ENCODE data around the gene PORCN. TPM values are rescaled to one million over a fixed set of nuclear protein-coding genes. Genes with fewer than 3 reads are reported as not detected.
"Not testable (repeated sequence)": the region's sequence is repeated elsewhere in the genome, so short reads cannot be mapped to it uniquely, and the experiment has no call there.

Gene PORCN
- polyA plus RNA-seq, 3 donors, result 4.8 to 9.2 (median 5.6) TPM

GRCh38 chrX:48498374-48498809 is 10.4 kb upstream of the PORCN start:
- 59 to 71% (median 66%) methylated on average over 6 of the region's 6 CpGs for WGBS, 3 donors
- H3K27ac ChIP-seq (ENCODE audit: low read depth, low read length), result no peak overlapping the region

DNA sequence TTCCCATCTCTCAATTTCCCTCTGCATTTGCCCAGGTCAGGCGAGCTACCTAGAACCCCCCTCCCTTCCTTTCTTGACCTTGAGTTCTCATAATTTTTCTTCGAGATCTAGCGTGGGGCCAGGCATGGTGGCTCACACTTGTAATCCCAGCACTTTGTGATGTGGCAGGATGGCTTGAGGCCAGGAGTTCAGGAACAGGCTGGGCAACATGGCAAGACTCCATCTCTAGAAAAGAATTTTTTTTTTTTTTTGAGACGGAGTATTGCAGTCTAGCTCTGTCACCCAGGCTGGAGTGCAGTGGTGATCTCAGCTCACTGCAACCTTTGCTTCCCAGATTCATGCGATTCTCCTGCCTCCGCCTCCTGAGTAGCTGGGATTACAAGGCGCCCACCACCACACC is 4.5 kb upstream of the PORCN start:
- WGBS, 3 donors, result 62 to 86% (median 83%) methylated on average over 7 of the region's 7 CpGs

DNA sequence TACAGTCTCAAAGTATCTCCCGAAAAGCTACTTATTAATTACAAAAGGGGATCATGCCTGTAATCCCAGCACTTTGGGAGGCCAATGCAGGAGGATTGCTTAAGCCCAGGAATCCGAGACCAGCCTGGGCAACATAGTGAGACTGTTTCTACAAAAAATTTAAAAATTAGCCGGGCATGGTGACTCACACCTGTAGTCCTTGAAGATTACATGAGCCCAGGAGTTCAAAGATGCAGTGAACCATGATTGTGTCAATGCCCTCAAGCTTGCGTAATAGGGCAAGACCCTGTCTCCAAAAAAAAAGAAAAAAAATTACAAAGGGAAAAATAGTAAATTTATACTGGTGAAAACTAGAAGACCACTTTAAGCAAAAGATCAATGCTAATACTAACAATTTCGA is 3.3 kb upstream of the PORCN start:
- no peak overlapping the region for H3K27ac ChIP-seq (ENCODE audit: low read depth, low read length)
- 64 to 81% (median 80%) methylated on average over 5 of the region's 5 CpGs for WGBS, 3 donors

More for the DNA sequence above, 4.5 kb upstream of the PORCN start:
- H3K27ac ChIP-seq (ENCODE audit: low read depth, low read length), result no peak overlapping the region

GRCh38 chrX:48507246-48507645 is 1.5 kb upstream of the PORCN start:
- 75 to 93% (median 92%) methylated on average over 5 of the region's 5 CpGs for whole genome bisulfite sequencing, 3 donors

DNA sequence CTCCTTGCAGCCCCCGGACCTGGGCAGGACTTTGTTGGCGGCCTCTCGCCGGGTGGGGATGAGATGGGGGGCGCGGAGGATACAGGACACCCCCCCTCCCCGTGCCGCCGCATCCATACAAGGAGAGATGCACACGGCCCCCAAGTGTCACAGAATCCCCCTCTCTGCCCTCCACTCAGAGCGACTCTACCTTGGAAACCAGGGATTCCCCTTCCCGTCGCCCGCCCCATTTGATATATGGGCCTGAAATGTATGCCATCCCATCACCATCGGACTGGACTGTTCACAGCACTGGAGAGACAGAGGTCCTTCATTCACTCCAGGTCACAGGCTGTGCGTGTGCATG is 426 bp downstream of the PORCN start:
- WGBS, 3 donors, result 0 to 40% (median 4%) methylated on average over 4 to 16 of the region's 16 CpGs
- no peak overlapping the region for H3K27ac ChIP-seq (ENCODE audit: low read depth, low read length)

More at GRCh38 chrX:48507246-48507645, 1.5 kb upstream of the PORCN start:
- H3K27ac ChIP-seq (ENCODE audit: low read depth, low read length), result no peak overlapping the region

DNA sequence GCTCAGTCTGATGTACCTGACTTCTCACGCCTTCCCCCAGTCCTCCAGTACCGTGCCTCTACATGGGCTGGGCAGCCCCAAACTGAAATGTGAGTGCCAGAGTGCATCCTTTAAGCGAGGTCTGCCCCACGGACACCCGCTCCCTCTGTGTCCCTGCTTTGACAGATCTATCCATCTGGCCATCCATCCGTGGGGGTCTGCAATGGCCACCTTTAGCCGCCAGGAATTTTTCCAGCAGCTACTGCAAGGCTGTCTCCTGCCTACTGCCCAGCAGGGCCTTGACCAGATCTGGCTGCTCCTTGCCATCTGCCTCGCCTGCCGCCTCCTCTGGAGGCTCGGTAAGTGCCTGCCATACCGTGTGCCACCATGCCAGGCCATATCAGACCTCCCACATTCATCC is 827 bp downstream of the PORCN start:
- H3K27ac ChIP-seq (ENCODE audit: low read depth, low read length), result no peak overlapping the region
- WGBS, 3 donors, result 66 to 68% (median 67%) methylated on average over 10 to 11 of the region's 11 CpGs

DNA sequence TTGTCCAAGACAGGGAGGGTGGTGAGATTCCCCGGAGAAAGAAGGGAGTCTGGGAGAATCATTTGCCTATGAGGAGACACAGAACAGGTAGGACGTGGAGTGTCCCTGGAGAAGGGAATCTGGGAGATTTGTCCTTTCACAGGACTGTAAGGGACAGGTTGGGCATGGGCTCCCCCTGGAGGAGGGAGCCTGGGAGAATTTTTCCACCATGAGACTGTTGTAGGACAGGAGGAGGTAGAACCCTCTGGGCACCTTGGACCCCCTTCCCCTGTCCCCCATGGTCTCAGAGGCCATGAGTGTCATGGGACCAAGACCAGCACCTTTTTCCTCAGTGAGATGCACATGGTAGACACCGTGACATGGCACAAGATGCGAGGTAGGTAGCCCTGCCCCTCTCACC is 2.8 kb downstream of the PORCN start:
- 36 to 76% (median 64%) methylated on average over 2 to 4 of the region's 4 CpGs for WGBS, 3 donors
- no peak overlapping the region for H3K27ac ChIP-seq (ENCODE audit: low read depth, low read length)

DNA sequence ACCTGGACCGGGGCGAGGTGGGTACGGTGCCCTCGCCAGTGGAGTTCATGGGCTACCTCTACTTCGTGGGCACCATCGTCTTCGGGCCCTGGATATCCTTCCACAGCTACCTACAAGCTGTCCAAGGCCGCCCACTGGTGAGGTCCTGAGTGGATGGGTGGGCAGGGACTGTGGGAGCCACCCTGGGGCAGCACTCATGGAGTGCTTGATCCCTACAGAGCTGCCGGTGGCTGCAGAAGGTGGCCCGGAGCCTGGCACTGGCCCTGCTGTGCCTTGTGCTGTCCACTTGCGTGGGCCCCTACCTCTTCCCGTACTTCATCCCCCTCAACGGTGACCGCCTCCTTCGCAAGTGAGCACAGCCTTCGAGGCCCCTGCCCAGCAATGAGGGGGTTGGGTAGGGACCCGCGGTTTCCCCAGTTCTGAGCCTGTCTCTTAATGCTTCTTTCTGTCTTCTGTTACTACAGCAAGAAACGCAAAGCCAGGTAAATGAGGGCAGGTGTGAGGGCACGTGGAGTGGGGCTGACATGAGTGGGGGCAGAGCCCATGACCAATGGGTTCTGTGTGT is 3.7 kb downstream of the PORCN start:
- WGBS, 3 donors, result 86 to 95% (median 93%) methylated on average over 15 to 20 of the region's 20 CpGs

DNA sequence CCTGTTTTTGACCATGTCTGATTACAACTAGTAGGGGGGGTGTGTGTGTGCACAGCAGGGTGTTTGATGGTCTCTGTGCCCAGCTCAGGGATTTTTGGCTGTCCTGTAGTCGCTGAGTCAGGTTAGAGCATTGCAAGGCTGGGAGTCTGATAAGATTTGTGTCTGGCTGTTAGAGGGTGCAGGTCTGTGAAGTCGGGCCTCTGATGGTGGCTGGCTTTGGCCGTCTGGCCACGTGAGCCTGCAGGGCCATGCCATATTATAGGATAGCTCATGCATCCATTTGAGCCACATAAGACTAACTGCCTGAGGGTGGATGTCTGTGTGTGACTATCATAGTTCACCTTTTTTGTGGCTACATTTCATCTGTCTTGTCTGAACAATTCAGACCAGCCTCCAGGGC is 4.9 kb downstream of the PORCN start:
- H3K27ac ChIP-seq (ENCODE audit: low read depth, low read length), result no peak overlapping the region
- 78 to 93% (median 79%) methylated on average over 4 of the region's 4 CpGs for WGBS, 3 donors

More for the DNA sequence above, 3.7 kb downstream of the PORCN start:
- no peak overlapping the region for H3K27ac ChIP-seq (ENCODE audit: low read depth, low read length)

DNA sequence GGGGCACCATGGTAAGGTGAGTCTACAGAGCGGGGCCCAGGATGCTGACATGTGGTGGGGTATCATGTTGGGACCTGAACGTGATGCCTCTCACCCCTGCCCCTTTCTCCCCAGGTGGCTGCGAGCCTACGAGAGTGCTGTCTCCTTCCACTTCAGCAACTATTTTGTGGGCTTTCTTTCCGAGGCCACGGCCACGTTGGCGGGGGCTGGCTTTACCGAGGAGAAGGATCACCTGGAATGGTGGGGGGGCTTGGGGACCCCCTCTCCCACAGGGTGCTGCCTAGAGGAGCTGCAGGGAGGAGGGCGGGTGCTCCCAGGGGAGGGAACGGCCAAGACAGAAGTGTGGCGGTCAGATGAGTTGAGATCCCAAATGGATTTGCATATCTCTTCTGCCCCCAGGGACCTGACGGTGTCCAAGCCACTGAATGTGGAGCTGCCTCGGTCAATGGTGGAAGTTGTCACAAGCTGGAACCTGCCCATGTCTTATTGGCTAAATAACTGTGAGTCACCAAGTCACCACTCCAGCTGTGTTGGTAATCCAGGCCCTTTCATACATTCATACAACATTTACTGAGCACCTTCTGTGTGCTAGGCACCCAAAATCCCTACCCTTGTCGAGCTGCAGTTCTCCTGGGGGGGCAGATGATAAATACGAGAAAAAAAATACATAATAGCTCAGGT is 5.5 kb downstream of the PORCN start:
- 86 to 89% (median 87%) methylated on average over 13 to 16 of the region's 16 CpGs for WGBS, 3 donors
- no peak overlapping the region for H3K27ac ChIP-seq (ENCODE audit: low read depth, low read length)

GRCh38 chrX:48514868-48515460 is 6.2 kb downstream of the PORCN start:
- H3K27ac ChIP-seq (ENCODE audit: low read depth, low read length), result no peak overlapping the region
- WGBS, 3 donors, result 91 to 94% (median 94%) methylated on average over 6 to 9 of the region's 9 CpGs

DNA sequence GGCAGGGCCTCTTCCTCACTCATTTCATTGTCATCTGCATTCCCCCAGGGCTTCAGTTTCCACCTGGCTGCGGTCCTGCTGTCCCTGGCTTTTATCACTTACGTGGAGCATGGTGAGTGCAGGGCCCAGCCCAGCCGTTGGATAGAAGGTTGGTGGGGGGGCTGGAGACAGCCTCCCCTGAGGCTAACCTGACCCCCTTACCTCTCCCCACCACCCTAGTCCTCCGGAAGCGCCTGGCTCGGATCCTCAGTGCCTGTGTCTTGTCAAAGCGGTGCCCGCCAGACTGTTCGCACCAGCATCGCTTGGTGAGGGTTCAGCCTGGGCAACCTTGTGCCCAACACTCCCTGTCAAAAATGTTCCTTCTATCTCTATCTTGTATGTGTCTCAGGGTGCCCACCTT is 7.0 kb downstream of the PORCN start:
- WGBS, 3 donors, result 88 to 100% (median 94%) methylated on average over 2 to 10 of the region's 10 CpGs
- H3K27ac ChIP-seq (ENCODE audit: low read depth, low read length), result no peak overlapping the region

DNA sequence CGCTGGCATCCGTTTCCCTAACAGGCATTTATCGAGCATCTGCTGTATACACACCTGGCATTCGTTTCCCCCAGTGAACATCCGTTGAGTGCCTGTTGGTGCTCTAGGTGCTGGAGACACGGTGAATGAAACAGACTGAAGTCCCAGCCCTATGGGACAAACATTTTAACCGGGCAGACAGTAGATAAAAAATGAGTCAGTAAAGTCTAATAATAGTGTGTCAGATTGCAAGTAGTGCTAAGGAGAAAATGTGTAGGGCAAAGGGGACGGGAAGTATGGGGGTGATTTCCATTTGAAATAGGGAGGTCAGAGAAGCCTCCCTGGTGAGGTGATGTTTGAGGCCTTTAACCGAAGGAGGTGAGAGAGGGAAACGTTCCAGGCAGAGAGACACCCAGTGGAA is 7.5 kb downstream of the PORCN start:
- no peak overlapping the region for H3K27ac ChIP-seq (ENCODE audit: low read depth, low read length)
- 73 to 86% (median 84%) methylated on average over 10 of the region's 10 CpGs for WGBS, 3 donors

GRCh38 chrX:48516987-48517386 is 8.2 kb downstream of the PORCN start:
- WGBS, 3 donors, result 76 to 89% (median 84%) methylated on average over 5 of the region's 5 CpGs
- H3K27ac ChIP-seq (ENCODE audit: low read depth, low read length), result no peak overlapping the region

DNA sequence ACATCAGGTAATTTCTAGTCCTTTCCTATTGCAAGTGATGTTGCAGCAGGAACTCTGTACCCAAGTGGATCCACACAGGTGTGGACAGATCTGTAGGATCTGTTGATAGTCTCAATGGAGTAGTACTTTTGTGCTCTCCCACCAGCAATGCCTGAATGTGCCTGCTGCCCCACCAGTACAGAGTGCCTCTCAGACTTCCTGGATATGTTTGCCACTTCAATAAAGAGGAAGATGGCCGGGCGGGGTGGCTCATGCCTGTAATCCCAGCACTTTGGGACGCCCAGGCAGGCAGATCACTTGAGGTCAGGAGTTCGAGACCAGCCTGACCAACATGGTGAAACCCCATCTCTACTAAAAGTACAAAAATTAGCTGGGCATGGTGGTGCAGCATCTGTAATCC is 10.7 kb downstream of the PORCN start:
- WGBS, 3 donors, result 57 to 93% (median 60%) methylated on average over 4 of the region's 4 CpGs
- not testable (repeated sequence) for H3K27ac ChIP-seq (ENCODE audit: low read depth, low read length)

- WGBS, 3 donors, result 75 to 100% (median 80%) methylated on average over 1 to 2 of the region's 2 CpGs
Observed at GRCh38 chrX:48520455-48520854, 11.7 kb downstream of the PORCN start.

GRCh38 chrX:48520976-48521352 is 12.2 kb downstream of the PORCN start:
- no peak overlapping the region for H3K27ac ChIP-seq (ENCODE audit: low read depth, low read length)
- 7 to 48% (median 39%) methylated on average over 2 of the region's 2 CpGs for WGBS, 3 donors

More at GRCh38 chrX:48520455-48520854, 11.7 kb downstream of the PORCN start:
- H3K27ac ChIP-seq (ENCODE audit: low read depth, low read length), result no peak overlapping the region

DNA sequence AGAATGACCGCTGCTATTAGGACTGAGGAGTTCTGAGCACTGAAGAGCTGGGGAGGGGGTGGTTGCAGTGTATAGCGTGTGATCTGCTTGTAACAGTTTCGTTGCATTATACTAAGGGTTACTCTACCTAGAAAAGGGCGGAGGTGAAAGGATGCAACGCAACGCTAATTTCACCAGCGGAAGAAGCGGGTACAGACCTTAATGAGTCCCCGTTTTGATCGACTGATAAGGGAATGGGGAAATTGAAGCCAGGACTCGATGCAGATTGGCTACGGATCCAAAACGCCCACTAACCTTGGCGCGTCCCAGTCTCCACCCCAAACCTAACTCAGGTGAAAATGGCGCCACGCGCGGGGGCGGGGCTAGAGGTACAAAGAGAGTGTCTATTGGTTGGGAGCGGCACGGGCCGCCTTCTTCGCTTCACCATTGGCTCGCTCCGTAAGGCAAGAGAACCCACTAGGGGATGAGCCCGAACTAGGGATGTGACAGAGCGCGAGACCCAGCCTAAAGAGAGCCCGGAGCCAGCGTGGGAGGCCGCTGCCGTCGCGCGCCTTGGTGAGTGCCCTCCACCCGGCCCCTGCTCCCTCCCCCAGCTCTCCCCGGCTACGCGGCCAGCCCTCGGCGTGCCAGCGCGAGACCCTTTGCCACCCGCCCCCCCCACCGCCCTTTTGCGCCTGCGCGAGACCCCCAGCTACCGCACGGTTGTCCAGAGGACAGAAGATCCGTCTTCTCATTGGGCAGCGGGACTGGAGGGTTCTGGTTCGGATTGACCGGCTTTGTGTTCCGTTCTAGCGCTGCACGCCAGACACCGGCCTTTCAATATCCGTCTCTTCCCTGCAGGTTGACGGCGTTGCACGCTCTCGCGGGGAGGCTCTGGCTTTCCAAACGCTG is 12.8 kb downstream of the PORCN start, which contains the start of gene EBP:
Gene EBP (plus strand): TSS at position 456 of the 891 bp plus-strand sequence. CDS start 1,964 bp downstream, outside the sequence.
- H3K27ac ChIP-seq (ENCODE audit: low read depth, low read length), result no peak within 1 kb of the TSS
- WGBS, 3 donors, result 1 to 33% (median 1%) methylated on average over 37 to 66 of the region's 66 CpGs

DNA sequence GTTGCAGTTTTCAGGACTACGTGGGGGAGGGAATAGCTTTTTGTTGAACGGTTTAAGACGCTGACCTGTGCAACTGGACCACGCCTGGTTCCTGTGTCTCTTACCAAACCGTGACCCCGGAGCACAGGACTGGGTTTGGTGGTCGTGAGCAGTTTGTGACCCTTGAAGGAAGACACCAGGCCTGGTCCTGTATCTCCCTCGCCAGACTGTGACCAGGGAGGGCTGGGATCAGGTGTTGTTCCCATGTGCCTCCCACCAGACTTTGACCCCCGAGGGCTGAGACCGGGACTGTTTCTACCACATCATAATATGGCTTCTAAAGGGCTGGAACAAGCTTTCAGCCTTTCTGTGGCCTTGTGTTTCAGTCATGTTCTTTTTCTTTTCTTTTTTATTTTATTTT is 13.5 kb downstream of the PORCN start:
- no peak overlapping the region for H3K27ac ChIP-seq (ENCODE audit: low read depth, low read length)
- 0 to 39% (median 8%) methylated on average over 10 of the region's 10 CpGs for WGBS, 3 donors
